B cell (primary cell): ENCODE measurements around the gene NFRKB.

Experiments used
- CTCF ChIP-seq: fragments of 200-600 bp; IDR thresholded peaks from one replicate; pipeline ENCODE4 v1.8.0; 2022; ENCODE audit warnings: antibody characterized with exemption, mild to moderate bottlenecking
- EZH2 ChIP-seq: IDR thresholded peaks from 2 replicates; pipeline ENCODE4 v1.6.1; 2012; ENCODE audit warnings: borderline replicate concordance, low read depth, mild to moderate bottlenecking, moderate library complexity, low read length; ENCODE audit not compliant: insufficient read depth, poor library complexity, severe bottlenecking

GRCh38 chr11:129937592-129938238, 42.3 kb upstream of the NFRKB start:
- no peak for TF ChIP-seq CTCF
- TF ChIP-seq EZH2 = no peak
